IMR-90 (cell line): ENCODE results near the gene MTMR11. TPM values are rescaled to one million over a fixed set of nuclear protein-coding genes. Genes with fewer than 3 reads are reported as not detected.

ENCODE experiments used
- ATAC-seq: fragments of 200-7000 bp; cut with Tn5 transposase; 2 replicates; pipeline ENCODE4 v1.9.1; 2020; ENCODE audit warnings: low read depth, mild to moderate bottlenecking, moderate library complexity
- BruUV-seq: library from RNA; stranded (reverse); fragments of 400-500 nt; replicated peaks from 2 replicates; lab custom pipeline; 2021; lab: Mats Ljungman, UMichigan
- CTCF ChIA-PET: fragments of 300-600 bp; formaldehyde crosslinking; extraction: SDS; loops from one replicate; lab custom pipeline; 2021; ENCODE audit warnings: antibody characterized with exemption; lab: Yijun Ruan, JAX
- POLR2A ChIA-PET: fragments of 300-600 bp; sonication (Branson Sonifier 250); formaldehyde crosslinking; loops from one replicate; lab custom pipeline; 2022; ENCODE audit warnings: antibody characterized with exemption; ENCODE audit not compliant: unreplicated experiment; lab: Charles Lee
- DNase-seq: peaks from one replicate; pipeline ENCODE4 v3.0.0; 2013
- H2AFZ ChIP-seq: replicated peaks from 2 replicates; pipeline ENCODE3; 2013; ENCODE audit warnings: low read length, mild to moderate bottlenecking; ENCODE audit not compliant: poor library complexity
- H2AK5ac ChIP-seq: 2 replicates; pipeline ENCODE4 v1.6.1; 2013; ENCODE audit warnings: low read depth, low read length, inconsistent platforms
- H2AK9ac ChIP-seq: replicated peaks from 2 replicates; pipeline ENCODE3; 2013; ENCODE audit warnings: mild to moderate bottlenecking, low read depth, low read length, moderate library complexity; ENCODE audit not compliant: poor library complexity
- H2BK120ac ChIP-seq: 2 replicates; pipeline ENCODE4 v1.6.1; 2013; ENCODE audit warnings: low read depth, low read length, inconsistent platforms
- H2BK15ac ChIP-seq: 3 replicates; pipeline ENCODE4 v1.6.1; 2013; ENCODE audit warnings: low read depth, low read length, inconsistent platforms
- H2BK20ac ChIP-seq: 2 replicates; pipeline ENCODE4 v1.6.1; 2013; ENCODE audit warnings: low read depth, mild to moderate bottlenecking, inconsistent platforms, low read length, moderate library complexity
- H2BK5ac ChIP-seq: 2 replicates; pipeline ENCODE4 v1.6.1; 2013; ENCODE audit warnings: mild to moderate bottlenecking, low read depth, low read length, inconsistent platforms; ENCODE audit not compliant: poor library complexity, severe bottlenecking
- H3K14ac ChIP-seq: replicated peaks from 2 replicates; pipeline ENCODE4 v1.6.1; 2013; ENCODE audit warnings: low read depth, low read length, inconsistent platforms
- H3K18ac ChIP-seq: 2 replicates; pipeline ENCODE4 v1.6.1; 2013; ENCODE audit warnings: low read depth, low read length, control low read depth
- H3K23ac ChIP-seq: 2 replicates; pipeline ENCODE4 v1.6.1; 2013; ENCODE audit warnings: low read depth, low read length, inconsistent platforms
- H3K27ac ChIP-seq: 2 replicates; pipeline ENCODE4 v1.5.1; 2013; ENCODE audit warnings: mild to moderate bottlenecking, control low read depth, low read length; ENCODE audit not compliant: insufficient read depth
- H3K27me3 ChIP-seq: 2 replicates; pipeline ENCODE4 v1.6.1; 2013; ENCODE audit warnings: low read length; ENCODE audit not compliant: control insufficient read depth, insufficient read depth
- H3K36me3 ChIP-seq: 2 replicates; pipeline ENCODE4 v1.6.1; 2013; ENCODE audit warnings: low read length, mixed read lengths; ENCODE audit not compliant: control insufficient read depth, insufficient read depth
- H3K4ac ChIP-seq: 2 replicates; pipeline ENCODE4 v1.6.1; 2013; ENCODE audit warnings: low read depth, low read length, inconsistent platforms
- H3K4me1 ChIP-seq: 2 replicates; pipeline ENCODE4 v1.6.1; 2013; ENCODE audit warnings: low read length, mixed read lengths; ENCODE audit not compliant: control insufficient read depth, insufficient read depth
- H3K4me2 ChIP-seq: 2 replicates; pipeline ENCODE4 v1.6.1; 2013; ENCODE audit warnings: low read depth, mild to moderate bottlenecking, control low read depth, low read length, moderate library complexity
- H3K4me3 ChIP-seq: 2 replicates; pipeline ENCODE4 v1.5.1; 2013; ENCODE audit warnings: low read depth, mild to moderate bottlenecking, control low read depth, low read length, moderate library complexity; ENCODE audit not compliant: insufficient read depth
- H3K56ac ChIP-seq: 2 replicates; pipeline ENCODE4 v1.6.1; 2013; ENCODE audit warnings: low read length, inconsistent platforms; ENCODE audit not compliant: insufficient read depth; ENCODE audit errors: extremely low read depth
- H3K79me1 ChIP-seq, 2 experiments: 2 replicates each; pipeline ENCODE4 v1.6.1; 2013; ENCODE audit warnings: low read length in 2 of 2, inconsistent platforms in 1 of 2, low read depth in 1 of 2
- H3K9ac ChIP-seq: 2 replicates; pipeline ENCODE4 v1.6.1; 2013; ENCODE audit warnings: low read depth, low read length, control low read depth
- H3K9me1 ChIP-seq: 2 replicates; pipeline ENCODE4 v1.6.1; 2013; ENCODE audit warnings: low read length, inconsistent platforms; ENCODE audit not compliant: insufficient read depth
- H3K9me3 ChIP-seq: 2 replicates; pipeline ENCODE4 v1.6.1; 2013; ENCODE audit warnings: low read length; ENCODE audit not compliant: control insufficient read depth, insufficient read depth
- H4K20me1 ChIP-seq: 2 replicates; pipeline ENCODE4 v1.6.1; 2013; ENCODE audit warnings: low read length, inconsistent platforms; ENCODE audit not compliant: insufficient read depth
- H4K5ac ChIP-seq: 2 replicates; pipeline ENCODE4 v1.6.1; 2013; ENCODE audit warnings: mild to moderate bottlenecking, low read depth, low read length, control low read depth
- H4K8ac ChIP-seq, 2 experiments: 2 replicates each; pipeline ENCODE4 v1.6.1; 2013; ENCODE audit warnings: low read depth in 2 of 2, low read length in 2 of 2, control low read depth in 1 of 2, inconsistent platforms in 1 of 2
- H4K91ac ChIP-seq: 2 replicates; pipeline ENCODE4 v1.6.1; 2013; ENCODE audit warnings: low read depth, low read length, inconsistent platforms; ENCODE audit not compliant: insufficient read depth
- BHLHE40 ChIP-seq: fragments of 150-350 bp; IDR thresholded peaks from 2 replicates; pipeline ENCODE4 v1.6.1; 2016; ENCODE audit warnings: mild to moderate bottlenecking, low read depth, low read length
- CEBPB ChIP-seq: IDR thresholded peaks from 2 replicates; pipeline ENCODE4 v1.6.1; 2012; ENCODE audit warnings: low read depth, low read length, improper control_type of control experiment
- CHD1 ChIP-seq: IDR thresholded peaks from 2 replicates; pipeline ENCODE4 v1.6.1; 2012; ENCODE audit warnings: low read depth, low read length, improper control_type of control experiment
- FOS ChIP-seq: fragments of 150-350 bp; IDR thresholded peaks from 2 replicates; pipeline ENCODE4 v1.6.1; 2016; ENCODE audit warnings: low read depth, low read length
- MAFK ChIP-seq: IDR thresholded peaks from 2 replicates; pipeline ENCODE4 v1.6.1; 2012; ENCODE audit warnings: low read depth, low read length, improper control_type of control experiment
- POLR2A ChIP-seq: IDR thresholded peaks from 2 replicates; pipeline ENCODE4 v1.6.1; 2012; ENCODE audit warnings: mild to moderate bottlenecking, low read depth, low read length
- RCOR1 ChIP-seq: IDR thresholded peaks from 2 replicates; pipeline ENCODE4 v1.6.1; 2012; ENCODE audit warnings: mild to moderate bottlenecking, low read length, improper control_type of control experiment; ENCODE audit not compliant: insufficient replicate concordance
- RFX5 ChIP-seq: IDR thresholded peaks from 2 replicates; pipeline ENCODE4 v1.8.0; 2012; ENCODE audit warnings: low read depth, mild to moderate bottlenecking, low read length, moderate library complexity
- SMC3 ChIP-seq: fragments of 150-350 bp; IDR thresholded peaks from 2 replicates; pipeline ENCODE4 v1.6.1; 2016; ENCODE audit warnings: low read depth, mild to moderate bottlenecking, antibody characterized with exemption, low read length, moderate library complexity
- WGBS, 2 experiments: methylation state at CpG; one replicate each; pipeline versions ENCODE4 v1.1.5 to v1.1.7; 2013; ENCODE audit warnings: missing lambda C conversion rate in 2 of 2; ENCODE audit not compliant: insufficient read length in 1 of 2; ENCODE audit errors: extremely low coverage in 2 of 2; 5-methylcytosine and 5-hydroxymethylcytosine counted together
- dilution Hi-C: fragments of 300-500 bp; cut with HindIII; formaldehyde crosslinking; loops from one replicate; pipeline ENCODE4 v1.14.3; 2018; ENCODE audit warnings: low sequenced_read_pairs; ENCODE audit not compliant: unreplicated experiment
- in situ Hi-C: fragments of 300-500 bp; cut with MboI; formaldehyde crosslinking; loops from 3 replicates; pipeline ENCODE4 v1.14.3; 2019; ENCODE audit warnings: low sequenced_read_pairs, inconsistent platforms, mixed read lengths
- intact Hi-C: fragments of 100-400 bp; cut with micrococcal nuclease; formaldehyde crosslinking; loops from 2 replicates; pipeline ENCODE4 v1.10.0; 2022
- polyA plus RNA-seq, 3 experiments: library from polyadenylated mRNA; depleted of rRNA; stranded (reverse); fragments of >200 nt; gene quantifications; 2 replicates each; pipeline ENCODE4 v1.2.3, GENCODE V29; 2012; ENCODE audit warnings: low replicate concordance in 1 of 3
- total RNA-seq: library from RNA; depleted of rRNA; stranded (reverse); fragments of >200 nt; gene quantifications from 2 replicates; pipeline ENCODE4 v1.2.3, GENCODE V29; 2012
- TF ChIP-seq, protein P1 (sequence below): conservative IDR thresholded peaks from 2 replicates; pipeline ENCODE4 v1.5.1; 2012; ENCODE audit warnings: mild to moderate bottlenecking, low read depth, low read length, improper control_type of control experiment
- TF ChIP-seq, protein P2 (sequence below): fragments of 150-350 bp; IDR thresholded peaks from 2 replicates; pipeline ENCODE4 v1.6.1; 2016; ENCODE audit warnings: low read depth, mild to moderate bottlenecking, low read length, moderate library complexity, borderline replicate concordance
- TF ChIP-seq, protein P3 (sequence below): fragments of 150-350 bp; IDR thresholded peaks from 2 replicates; pipeline ENCODE4 v1.6.1; 2017; ENCODE audit warnings: mild to moderate bottlenecking, antibody characterized with exemption, low read length, low read depth

The MTMR11 gene
- total and polyA plus RNA-seq, 2 of the 4 experiments (the other 2 are of a cell fraction), result 2.0 to 14.6 TPM

DNA sequence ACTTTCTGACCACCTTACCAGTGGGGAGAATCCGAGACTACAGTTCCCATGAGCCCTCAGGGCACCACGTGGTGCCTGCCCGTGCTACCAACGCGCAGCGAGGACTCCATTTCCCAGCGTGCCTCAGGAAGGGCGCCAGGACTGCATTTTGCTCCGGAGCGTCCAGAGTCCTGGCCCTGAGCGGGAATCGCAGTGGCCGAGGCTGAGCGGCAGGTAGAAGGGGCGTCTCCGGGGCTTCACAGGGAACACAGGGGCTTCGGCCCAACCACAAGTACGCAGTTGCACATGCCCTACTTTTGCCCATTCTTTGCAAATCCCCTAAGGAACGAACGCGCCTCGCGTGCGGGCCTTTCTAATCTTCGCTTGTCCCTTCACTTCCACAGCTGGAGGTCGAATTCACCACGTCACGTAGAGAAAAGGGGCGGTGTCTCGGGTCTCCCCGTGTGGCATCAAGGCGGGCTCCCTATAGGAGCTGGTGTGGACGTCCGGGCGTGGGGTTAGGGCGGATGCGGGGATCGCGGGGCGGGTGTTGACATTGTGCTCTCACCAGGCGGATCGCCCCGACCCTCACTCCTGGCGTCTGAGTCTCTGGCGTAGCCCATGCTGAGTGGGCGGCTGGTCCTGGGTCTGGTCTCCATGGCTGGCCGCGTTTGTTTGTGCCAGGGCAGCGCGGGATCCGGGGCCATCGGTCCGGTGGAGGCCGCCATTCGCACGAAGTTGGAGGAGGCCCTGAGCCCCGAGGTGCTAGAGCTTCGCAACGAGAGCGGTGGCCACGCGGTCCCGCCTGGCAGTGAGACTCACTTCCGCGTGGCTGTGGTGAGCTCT, 37.0 kb downstream of the MTMR11 start, which contains the start of gene BOLA1 (continued):
- no peak for TF ChIP-seq CEBPB
- TF ChIP-seq CHD1, result no peak

DNA sequence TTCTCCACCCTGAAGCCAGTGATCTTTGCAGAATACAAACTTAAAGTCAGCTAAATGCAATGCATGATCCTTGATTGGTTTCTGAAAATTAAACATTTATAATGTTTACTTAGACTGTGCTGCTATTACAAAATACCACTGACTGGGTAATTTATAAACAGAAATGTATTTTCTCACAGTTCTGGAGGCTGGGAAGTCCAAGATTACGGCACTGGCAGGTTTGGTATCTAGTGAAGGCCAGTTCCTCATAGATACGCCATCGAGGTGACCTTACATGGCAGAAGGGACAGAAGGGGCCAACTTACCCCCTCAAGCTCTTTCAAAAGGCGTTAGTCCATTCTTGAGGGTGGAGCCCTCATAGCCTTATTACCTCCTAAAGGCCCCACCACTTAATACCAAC, 40.1 kb downstream of the MTMR11 start:
- BruUV-seq, result no TSS peak
- in situ Hi-C loops, result loop anchor here (10.0 kb wide), 1 partner anchor 158 kb away; no protein-coding TSS in a partner anchor
- TF ChIP-seq CEBPB (no peak), POLR2A (no peak), CHD1 (no peak), FOS (no peak), BHLHE40 (no peak), MAFK (no peak), RFX5 (no peak), SMC3 (no peak), RCOR1 (no peak)
- TF ChIP-seq, protein P1, sequence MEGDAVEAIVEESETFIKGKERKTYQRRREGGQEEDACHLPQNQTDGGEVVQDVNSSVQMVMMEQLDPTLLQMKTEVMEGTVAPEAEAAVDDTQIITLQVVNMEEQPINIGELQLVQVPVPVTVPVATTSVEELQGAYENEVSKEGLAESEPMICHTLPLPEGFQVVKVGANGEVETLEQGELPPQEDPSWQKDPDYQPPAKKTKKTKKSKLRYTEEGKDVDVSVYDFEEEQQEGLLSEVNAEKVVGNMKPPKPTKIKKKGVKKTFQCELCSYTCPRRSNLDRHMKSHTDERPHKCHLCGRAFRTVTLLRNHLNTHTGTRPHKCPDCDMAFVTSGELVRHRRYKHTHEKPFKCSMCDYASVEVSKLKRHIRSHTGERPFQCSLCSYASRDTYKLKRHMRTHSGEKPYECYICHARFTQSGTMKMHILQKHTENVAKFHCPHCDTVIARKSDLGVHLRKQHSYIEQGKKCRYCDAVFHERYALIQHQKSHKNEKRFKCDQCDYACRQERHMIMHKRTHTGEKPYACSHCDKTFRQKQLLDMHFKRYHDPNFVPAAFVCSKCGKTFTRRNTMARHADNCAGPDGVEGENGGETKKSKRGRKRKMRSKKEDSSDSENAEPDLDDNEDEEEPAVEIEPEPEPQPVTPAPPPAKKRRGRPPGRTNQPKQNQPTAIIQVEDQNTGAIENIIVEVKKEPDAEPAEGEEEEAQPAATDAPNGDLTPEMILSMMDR, result no peak
- TF ChIP-seq, protein P2, sequence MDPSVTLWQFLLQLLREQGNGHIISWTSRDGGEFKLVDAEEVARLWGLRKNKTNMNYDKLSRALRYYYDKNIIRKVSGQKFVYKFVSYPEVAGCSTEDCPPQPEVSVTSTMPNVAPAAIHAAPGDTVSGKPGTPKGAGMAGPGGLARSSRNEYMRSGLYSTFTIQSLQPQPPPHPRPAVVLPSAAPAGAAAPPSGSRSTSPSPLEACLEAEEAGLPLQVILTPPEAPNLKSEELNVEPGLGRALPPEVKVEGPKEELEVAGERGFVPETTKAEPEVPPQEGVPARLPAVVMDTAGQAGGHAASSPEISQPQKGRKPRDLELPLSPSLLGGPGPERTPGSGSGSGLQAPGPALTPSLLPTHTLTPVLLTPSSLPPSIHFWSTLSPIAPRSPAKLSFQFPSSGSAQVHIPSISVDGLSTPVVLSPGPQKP, result no peak
- TF ChIP-seq, protein P3, sequence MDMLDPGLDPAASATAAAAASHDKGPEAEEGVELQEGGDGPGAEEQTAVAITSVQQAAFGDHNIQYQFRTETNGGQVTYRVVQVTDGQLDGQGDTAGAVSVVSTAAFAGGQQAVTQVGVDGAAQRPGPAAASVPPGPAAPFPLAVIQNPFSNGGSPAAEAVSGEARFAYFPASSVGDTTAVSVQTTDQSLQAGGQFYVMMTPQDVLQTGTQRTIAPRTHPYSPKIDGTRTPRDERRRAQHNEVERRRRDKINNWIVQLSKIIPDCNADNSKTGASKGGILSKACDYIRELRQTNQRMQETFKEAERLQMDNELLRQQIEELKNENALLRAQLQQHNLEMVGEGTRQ, result no peak

More for the DNA sequence above, 40.1 kb downstream of the MTMR11 start:
- no peak overlapping the region for H2AK9ac ChIP-seq
- no peak overlapping the region for H2BK15ac ChIP-seq
- H4K5ac ChIP-seq, result no peak overlapping the region
- peaks cover 2% of the 10 kb centered on the region; the same call in 1 of the 2 replicates for H3K9me3 ChIP-seq
- H3K4ac ChIP-seq, result no peak overlapping the region
- H3K9ac ChIP-seq, result no peak overlapping the region
- DNase-seq, result no peak
- H3K4me3 ChIP-seq, result no peak overlapping the region
- H3K36me3 ChIP-seq, result no peaks in the 10 kb centered on the region
- POLR2A ChIA-PET, result no interaction called here
- CTCF ChIA-PET, result no interaction called here
- no peak overlapping the region for H2AFZ ChIP-seq
- ATAC-seq, result no peak
- H3K27ac ChIP-seq, result no peak overlapping the region
- no peak overlapping the region for H3K18ac ChIP-seq
- H3K23ac ChIP-seq, result no peak overlapping the region
- no peak overlapping the region for H3K4me2 ChIP-seq
- no peaks in the 10 kb centered on the region for H4K20me1 ChIP-seq
- H3K14ac ChIP-seq, result no peak overlapping the region
- H3K4me1 ChIP-seq, result peaks cover 4% of the 10 kb centered on the region
- H2AK5ac ChIP-seq, result no peak overlapping the region
- peaks cover 0 to 10% of the 10 kb centered on the region in 2 experiments; a peak in 3 of 4 replicates for H3K79me1 ChIP-seq
- no peak overlapping the region for H4K8ac ChIP-seq
- dilution Hi-C loops, result no loop called here
- H2BK20ac ChIP-seq, result no peak overlapping the region
- no peaks in the 10 kb centered on the region for H3K27me3 ChIP-seq
- H3K56ac ChIP-seq, result no peak overlapping the region
- H2BK120ac ChIP-seq, result no peak overlapping the region
- WGBS, 2 experiments, result no CpG with 5 or more reads among the region's 4 CpGs
- intact Hi-C loops, result loop anchor here (5.0 kb wide), 1 partner anchor 156 kb away; no protein-coding TSS in a partner anchor
- peaks cover 11% of the 10 kb centered on the region; the same call in 1 of the 2 replicates for H3K9me1 ChIP-seq
- no peak overlapping the region for H4K91ac ChIP-seq
- no peak overlapping the region for H2BK5ac ChIP-seq
